B cell (primary cell): ENCODE data around the gene TTC21A. TPM values are rescaled to one million over a fixed set of nuclear protein-coding genes. Genes with fewer than 3 reads are reported as not detected.

ENCODE experiments used
- ATAC-seq: fragments of 200-7000 bp; cut with Tn5 transposase; one replicate; pipeline ENCODE4 v1.10.0; 2021; ENCODE audit warnings: low read depth, mild to moderate bottlenecking, moderate number of reproducible peaks, moderate library complexity
- CTCF ChIA-PET: fragments of 350-600 bp; sonication (Branson Sonifier 250); formaldehyde crosslinking; loops from one replicate; lab custom pipeline; 2021; ENCODE audit warnings: antibody characterized with exemption, inconsistent platforms; lab: Charles Lee
- POLR2A ChIA-PET: fragments of 350-600 bp; sonication (Branson Sonifier 250); formaldehyde crosslinking; loops from one replicate; lab custom pipeline; 2021; ENCODE audit warnings: antibody characterized with exemption; lab: Charles Lee
- DNase-seq: peaks from one replicate; pipeline ENCODE4 v3.0.0; 2013
- H2AFZ ChIP-seq: 2 replicates; pipeline ENCODE4 v1.6.1; 2012; ENCODE audit warnings: mild to moderate bottlenecking, low read depth, low read length; ENCODE audit not compliant: insufficient read depth, poor library complexity, severe bottlenecking
- H3K27ac ChIP-seq, 2 donors: 1 replicate in 1 of 2; 2 replicates in 1 of 2; pipeline ENCODE4 v1.5.1; 2012 to 2013; ENCODE audit warnings: low read length in 2 of 2, mild to moderate bottlenecking in 2 of 2, moderate library complexity in 1 of 2
- H3K27me3 ChIP-seq, 4 experiments: fragments of 200-600 bp in 1 of 4; sonication (generic) in 1 of 4; replicated peaks in 1 of 4; 1 replicate in 2 of 4; 2 replicates in 2 of 4; pipeline versions ENCODE4 v1.6.1 to v1.7.0; 2013 to 2016; ENCODE audit warnings: low read length in 3 of 4, mild to moderate bottlenecking in 2 of 4, mixed read lengths in 1 of 4, moderate library complexity in 1 of 4; ENCODE audit not compliant: insufficient read depth in 4 of 4, control insufficient read depth in 3 of 4; ENCODE audit errors: control extremely low read depth in 1 of 4
- H3K36me3 ChIP-seq, 2 experiments: replicated peaks in 1 of 2; 1 replicate in 1 of 2; 2 replicates in 1 of 2; pipeline versions ENCODE4 v1.6.1 to v1.7.1; 2013; ENCODE audit warnings: low read length in 1 of 2; ENCODE audit not compliant: insufficient read depth in 2 of 2, control insufficient read depth in 1 of 2; ENCODE audit errors: control extremely low read depth in 1 of 2, extremely low read depth in 1 of 2
- H3K4me1 ChIP-seq, 2 donors: fragments of 200-600 bp in 1 of 2; sonication (generic) in 1 of 2; 1 replicate in 1 of 2; 2 replicates in 1 of 2; pipeline versions ENCODE4 v1.5.1 to v1.6.1; 2013 to 2017; ENCODE audit warnings: low read length in 2 of 2; ENCODE audit not compliant: control insufficient read depth in 2 of 2, insufficient read depth in 2 of 2
- H3K4me2 ChIP-seq: replicated peaks from 2 replicates; pipeline ENCODE3; 2012; ENCODE audit warnings: mild to moderate bottlenecking, low read depth, low read length; ENCODE audit not compliant: poor library complexity, severe bottlenecking
- H3K4me3 ChIP-seq, 5 experiments: fragments of 200-600 bp in 1 of 5; sonication (generic) in 1 of 5; 1 replicate in 3 of 5; 2 replicates in 2 of 5; pipeline versions ENCODE4 v1.5.1 to v1.7.0; 2011 to 2016; ENCODE audit warnings: low read length in 4 of 5, mild to moderate bottlenecking in 4 of 5, low read depth in 2 of 5, control low read depth in 1 of 5, moderate library complexity in 1 of 5; ENCODE audit not compliant: insufficient read depth in 1 of 5; ENCODE audit errors: control extremely low read depth in 1 of 5, extremely low read depth in 1 of 5
- H3K79me2 ChIP-seq: fragments of 200-600 bp; sonication (generic); one replicate; pipeline ENCODE4 v1.6.0; 2016; ENCODE audit warnings: low read length; ENCODE audit not compliant: control insufficient read depth, insufficient read depth
- H3K9ac ChIP-seq: fragments of 200-600 bp; sonication (generic); 2 replicates; pipeline ENCODE4 v1.6.1; 2017; ENCODE audit warnings: mild to moderate bottlenecking, low read length, moderate library complexity
- H3K9me3 ChIP-seq, 3 donors: one replicate each; pipeline versions ENCODE4 v1.6.1 to v1.7.1; 2013; ENCODE audit warnings: low read length in 2 of 3; ENCODE audit not compliant: control insufficient read depth in 2 of 3, insufficient read depth in 1 of 3; ENCODE audit errors: control extremely low read depth in 1 of 3
- H4K20me1 ChIP-seq: 2 replicates; pipeline ENCODE4 v1.6.0; 2012; ENCODE audit warnings: mild to moderate bottlenecking, low read length; ENCODE audit not compliant: insufficient read depth, control insufficient read depth, poor library complexity, severe bottlenecking
- H3K27ac Mint-ChIP-seq: one replicate; pipeline ENCODE4 v1.8.0; 2021; ENCODE audit warnings: mixed read lengths
- H3K27me3 Mint-ChIP-seq: one replicate; pipeline ENCODE4 v1.8.0; 2021; ENCODE audit warnings: mixed read lengths
- H3K4me1 Mint-ChIP-seq: one replicate; pipeline ENCODE4 v1.8.0; 2021; ENCODE audit warnings: mixed read lengths
- H3K4me3 Mint-ChIP-seq: one replicate; pipeline ENCODE4 v1.8.0; 2021; ENCODE audit warnings: mixed read lengths
- H3K9me3 Mint-ChIP-seq: one replicate; pipeline ENCODE4 v1.8.0; 2022; ENCODE audit warnings: mixed read lengths; ENCODE audit not compliant: insufficient read depth
- EZH2 ChIP-seq: IDR thresholded peaks from 2 replicates; pipeline ENCODE4 v1.6.1; 2012; ENCODE audit warnings: borderline replicate concordance, low read depth, mild to moderate bottlenecking, moderate library complexity, low read length; ENCODE audit not compliant: insufficient read depth, poor library complexity, severe bottlenecking
- WGBS: methylation state at CpG from one replicate; pipeline ENCODE4 v1.1.5; 2013; ENCODE audit warnings: missing lambda C conversion rate; ENCODE audit not compliant: insufficient coverage; 5-methylcytosine and 5-hydroxymethylcytosine counted together
- intact Hi-C: fragments of 100-400 bp; cut with micrococcal nuclease; formaldehyde crosslinking; loops from one replicate; pipeline ENCODE4 v1.10.0; 2022
- polyA plus RNA-seq: library from polyadenylated mRNA; depleted of rRNA; stranded (reverse); fragments of >200 nt; gene quantifications from 2 replicates; pipeline ENCODE4 v1.2.3, GENCODE V29; 2012
- total RNA-seq, 2 donors: library from RNA; stranded (reverse); fragments of 120-200 nt in 1 of 2; gene quantifications; 1 replicate in 1 of 2; 2 replicates in 1 of 2; pipeline versions ENCODE4 v1.2.3 to v1.2.4, GENCODE V29; 2013 to 2022
- TF ChIP-seq, protein P1 (sequence below): fragments of 200-600 bp; IDR thresholded peaks from one replicate; pipeline ENCODE4 v1.8.0; 2022; ENCODE audit warnings: antibody characterized with exemption, mild to moderate bottlenecking

Gene TTC21A
- total and polyA plus RNA-seq, 2 donors (not counting 1 experiment from before 2014, with no cell fraction given), result 49.2 to 106 TPM

DNA sequence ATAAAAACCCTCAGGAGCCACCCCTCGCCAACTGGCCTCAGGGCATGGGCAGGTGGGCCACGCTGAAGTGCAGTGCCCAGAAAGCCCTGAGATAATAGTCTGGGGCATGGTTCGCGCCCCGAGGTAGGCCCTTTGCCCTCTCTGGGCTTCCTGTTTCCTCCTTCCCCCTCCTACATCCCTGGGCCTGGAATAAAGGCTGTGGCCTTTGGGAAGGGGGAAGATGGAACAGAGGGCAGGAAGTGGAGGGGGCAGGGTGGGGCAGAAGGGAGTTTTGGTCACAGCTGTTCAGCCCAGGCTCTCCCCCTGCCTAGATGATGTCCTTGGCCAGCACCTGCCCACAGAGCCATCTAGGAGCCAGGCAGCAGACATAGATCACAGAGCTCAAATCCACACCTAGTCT is 34.6 kb downstream of the TTC21A start:
- Histone ChIP-seq H3K27me3 (no peaks in the 10 kb centered on the region), H3K79me2 (peaks cover 53% of the 10 kb centered on the region), H3K4me1 (peaks cover 36 to 40% of the 10 kb centered on the region in 2 donors), H3K9me3 (no peaks in the 10 kb centered on the region), H4K20me1 (peaks cover 66% of the 10 kb centered on the region), H3K27ac (peak overlapping the region; percentile 19 to 62), H2AFZ (no peak overlapping the region), H3K36me3 (peaks cover 2 to 73% of the 10 kb centered on the region in 2 experiments), H3K9ac (no peak overlapping the region), H3K4me3 (no peak overlapping the region), H3K4me2 (peak overlapping the region; percentile 40)
- H3K27me3 Mint-ChIP-seq, result no peaks in the 10 kb centered on the region
- no peak for TF ChIP-seq EZH2
- TF ChIP-seq, protein P1, sequence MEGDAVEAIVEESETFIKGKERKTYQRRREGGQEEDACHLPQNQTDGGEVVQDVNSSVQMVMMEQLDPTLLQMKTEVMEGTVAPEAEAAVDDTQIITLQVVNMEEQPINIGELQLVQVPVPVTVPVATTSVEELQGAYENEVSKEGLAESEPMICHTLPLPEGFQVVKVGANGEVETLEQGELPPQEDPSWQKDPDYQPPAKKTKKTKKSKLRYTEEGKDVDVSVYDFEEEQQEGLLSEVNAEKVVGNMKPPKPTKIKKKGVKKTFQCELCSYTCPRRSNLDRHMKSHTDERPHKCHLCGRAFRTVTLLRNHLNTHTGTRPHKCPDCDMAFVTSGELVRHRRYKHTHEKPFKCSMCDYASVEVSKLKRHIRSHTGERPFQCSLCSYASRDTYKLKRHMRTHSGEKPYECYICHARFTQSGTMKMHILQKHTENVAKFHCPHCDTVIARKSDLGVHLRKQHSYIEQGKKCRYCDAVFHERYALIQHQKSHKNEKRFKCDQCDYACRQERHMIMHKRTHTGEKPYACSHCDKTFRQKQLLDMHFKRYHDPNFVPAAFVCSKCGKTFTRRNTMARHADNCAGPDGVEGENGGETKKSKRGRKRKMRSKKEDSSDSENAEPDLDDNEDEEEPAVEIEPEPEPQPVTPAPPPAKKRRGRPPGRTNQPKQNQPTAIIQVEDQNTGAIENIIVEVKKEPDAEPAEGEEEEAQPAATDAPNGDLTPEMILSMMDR, result no peak
- peak overlapping the region; percentile 86 for H3K27ac Mint-ChIP-seq
- ChIA-PET CTCF (interaction anchor here (1.4 to 1.5 kb wide), 2 partner anchors 10 to 146 kb away, joined by 4 to 5 read pairs; no protein-coding TSS in a partner anchor), POLR2A (interaction anchor here (1.5 kb wide), 1 partner anchor 9 kb away, joined by 3 read pairs; no protein-coding TSS in a partner anchor)
- peak overlapping the region; percentile 44 for H3K4me3 Mint-ChIP-seq
- no peak for ATAC-seq
- WGBS, result no CpG with 5 or more reads among the region's 5 CpGs
- no peak for DNase-seq
- H3K4me1 Mint-ChIP-seq, result peaks cover 50% of the 10 kb centered on the region
- intact Hi-C loops, result no loop called here
- H3K9me3 Mint-ChIP-seq, result no peaks in the 10 kb centered on the region

DNA sequence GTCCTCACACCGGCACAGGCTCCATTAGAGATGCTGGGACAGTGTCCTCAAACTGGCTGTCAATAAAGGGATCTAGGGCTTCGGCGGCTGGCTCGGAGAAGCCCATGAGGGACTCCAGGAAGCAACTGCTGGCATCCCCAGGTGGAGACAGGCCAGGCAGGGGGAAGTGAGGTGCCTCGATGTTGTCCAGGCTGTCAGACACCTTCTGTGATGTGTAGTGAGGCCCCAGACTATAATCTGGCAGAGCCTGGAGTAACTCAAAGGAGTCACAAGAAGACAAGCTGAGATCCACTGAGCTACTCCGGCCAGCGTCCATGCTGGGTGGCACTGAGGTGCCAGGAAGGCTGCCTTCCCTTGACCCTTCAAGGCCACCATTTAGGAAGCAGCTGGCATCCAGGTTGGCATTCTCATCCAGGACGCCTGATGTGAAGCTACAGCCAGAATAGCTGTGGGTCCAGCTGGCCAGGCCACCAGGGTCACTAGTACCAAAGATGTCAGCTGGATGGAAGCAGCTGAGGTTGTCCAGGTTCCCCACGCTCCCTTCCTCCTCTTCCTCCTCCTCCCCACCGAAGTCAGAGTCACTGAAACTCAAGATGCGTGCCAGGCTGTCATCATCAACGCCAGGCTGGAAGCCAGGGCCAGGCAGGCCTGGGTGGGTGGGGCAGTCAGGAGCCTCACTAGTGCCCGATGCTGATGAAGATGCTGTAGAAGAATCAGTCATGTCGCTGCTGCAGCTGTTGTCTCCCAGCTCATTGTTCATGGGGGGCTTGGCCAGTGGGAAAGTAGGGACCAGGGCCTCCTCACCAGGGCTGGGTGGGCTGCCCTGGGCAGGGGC is 35.8 kb downstream of the TTC21A start:
- no peak overlapping the region for H3K27ac ChIP-seq
- H3K9ac ChIP-seq, result no peak overlapping the region
- intact Hi-C loops, result no loop called here
- CTCF ChIA-PET, result interaction anchor here (0.8 to 1.5 kb wide), 4 partner anchors 11 to 148 kb away, joined by 4 to 5 read pairs (median 4); no protein-coding TSS in a partner anchor
- H3K36me3 ChIP-seq, result peaks cover 2 to 63% of the 10 kb centered on the region in 2 experiments
- H3K4me1 ChIP-seq, result peaks cover 48 to 52% of the 10 kb centered on the region in 2 donors
- peaks cover 65% of the 10 kb centered on the region for H3K79me2 ChIP-seq
- ATAC-seq (no peak), DNase-seq (no peak)
- H3K9me3 Mint-ChIP-seq, result no peaks in the 10 kb centered on the region
- no peak overlapping the region for H2AFZ ChIP-seq
- H3K27me3 ChIP-seq, result no peaks in the 10 kb centered on the region
- TF ChIP-seq, protein P1, result no peak
- TF ChIP-seq EZH2, result no peak
- H3K4me2 ChIP-seq, result no peak overlapping the region
- H3K27me3 Mint-ChIP-seq, result no peaks in the 10 kb centered on the region
- no peaks in the 10 kb centered on the region for H3K9me3 ChIP-seq
- POLR2A ChIA-PET, result no interaction called here
- no peak overlapping the region for H3K4me3 Mint-ChIP-seq
- H3K4me3 ChIP-seq, result no peak overlapping the region
- H4K20me1 ChIP-seq, result peaks cover 78% of the 10 kb centered on the region
- peak overlapping the region; percentile 44 for H3K27ac Mint-ChIP-seq
- H3K4me1 Mint-ChIP-seq, result peaks cover 62% of the 10 kb centered on the region
- 79% methylated on average over 13 of the region's 14 CpGs for WGBS
